SKM-1 treated with dmso at 0.1 percent for 144 hours (cell line): ENCODE data around the gene TMEM170B.

Experiments
- DNase-seq: peaks from one replicate; lab custom pipeline; 2025; ENCODE audit not compliant: unreplicated experiment; lab: John Stamatoyannopoulos, UW

Gene TMEM170B

GRCh38 chr6:11584244-11584643 lies 46.7 kb downstream of the TMEM170B start:
- DNase-seq = no peak

- peak; percentile 52 for DNase-seq
Measured at GRCh38 chr6:11585426-11586016, 48.0 kb downstream of the TMEM170B start.

- DNase-seq = no peak
Measured at GRCh38 chr6:11586117-11586516, 48.6 kb downstream of the TMEM170B start.

GRCh38 chr6:11586536-11586935 lies 49.0 kb downstream of the TMEM170B start:
- no peak for DNase-seq

GRCh38 chr6:11589261-11589660 lies 51.7 kb downstream of the TMEM170B start:
- DNase-seq = no peak

GRCh38 chr6:11592294-11592906 lies 54.9 kb downstream of the TMEM170B start:
- DNase-seq = no peak

- DNase-seq = no peak
Measured at GRCh38 chr6:11593096-11593495, 55.5 kb downstream of the TMEM170B start.

- peak; percentile 17 for DNase-seq
Measured at GRCh38 chr6:11595903-11596302, 58.4 kb downstream of the TMEM170B start.

- DNase-seq = no peak
Measured at GRCh38 chr6:11596640-11597237, 59.2 kb downstream of the TMEM170B start.

- DNase-seq = peak; percentile 96
Measured at GRCh38 chr6:11598687-11599086, 61.1 kb downstream of the TMEM170B start.

- no peak for DNase-seq
Measured at GRCh38 chr6:11600251-11600650, 62.7 kb downstream of the TMEM170B start.

GRCh38 chr6:11601776-11602605 lies 64.4 kb downstream of the TMEM170B start:
- no peak for DNase-seq

- DNase-seq = peak; percentile 9
Measured at GRCh38 chr6:11604215-11604614, 66.7 kb downstream of the TMEM170B start.

- DNase-seq = no peak
Measured at GRCh38 chr6:11604836-11605506, 67.4 kb downstream of the TMEM170B start.

GRCh38 chr6:11605507-11605905 lies 68.0 kb downstream of the TMEM170B start:
- no peak for DNase-seq

- DNase-seq = no peak
Measured at GRCh38 chr6:11606332-11606731, 68.8 kb downstream of the TMEM170B start.

- no peak for DNase-seq
Measured at GRCh38 chr6:11607383-11607782, 69.8 kb downstream of the TMEM170B start.

GRCh38 chr6:11608600-11609323 lies 71.2 kb downstream of the TMEM170B start:
- no peak for DNase-seq

- no peak for DNase-seq
Measured at GRCh38 chr6:11609324-11610071, 71.9 kb downstream of the TMEM170B start.

GRCh38 chr6:11613336-11613735 lies 75.8 kb downstream of the TMEM170B start:
- DNase-seq = no peak
